Transverse colon (tissue), 4 donors: ENCODE measurements around the gene RIMBP2. TPM values are rescaled to one million over a fixed set of nuclear protein-coding genes. Genes with fewer than 3 reads are reported as not detected.

Experiments used
- DNase-seq: peaks from one replicate; pipeline ENCODE4 v3.0.0-alpha.2; 2019
- H3K27ac ChIP-seq, 4 donors: fragments of 200-600 bp; sonication (generic); 2 replicates each; pipeline ENCODE4 v1.5.1; 2016 to 2018; ENCODE audit warnings: inconsistent platforms in 4 of 4
- H3K27me3 ChIP-seq: fragments of 200-600 bp; sonication (generic); 2 replicates; pipeline ENCODE4 v1.5.1; 2017; ENCODE audit warnings: inconsistent platforms
- H3K36me3 ChIP-seq, 4 donors: fragments of 200-600 bp; sonication (generic); 2 replicates each; pipeline ENCODE4 v1.5.1; 2017 to 2019; ENCODE audit warnings: inconsistent platforms in 4 of 4
- H3K4me1 ChIP-seq, 4 donors: fragments of 200-600 bp; sonication (generic); 2 replicates each; pipeline ENCODE4 v1.5.1; 2017 to 2020; ENCODE audit warnings: inconsistent platforms in 4 of 4
- H3K4me3 ChIP-seq, 4 donors: fragments of 200-600 bp; sonication (generic); 1 replicate in 1 of 4; 2 replicates in 3 of 4; pipeline versions ENCODE4 v1.5.1 to v1.6.1; 2017 to 2019; ENCODE audit warnings: inconsistent platforms in 4 of 4
- H3K9me3 ChIP-seq, 2 donors: fragments of 200-600 bp; sonication (generic); 2 replicates each; pipeline ENCODE4 v1.5.1; 2017 to 2019; ENCODE audit warnings: inconsistent platforms in 2 of 2
- CTCF ChIP-seq, 5 experiments: fragments of 200-600 bp in 3 of 5; fragments of 450-650 bp in 2 of 5; sonication (generic) in 3 of 5; IDR thresholded peaks; 1 replicate in 2 of 5; 2 replicates in 3 of 5; pipeline ENCODE4 v1.5.1; 2016 to 2017; ENCODE audit warnings: antibody characterized with exemption in 5 of 5, inconsistent platforms in 3 of 5, mild to moderate bottlenecking in 2 of 5, moderate library complexity in 1 of 5
- EP300 ChIP-seq: sonication (generic); formaldehyde crosslinking; IDR thresholded peaks from one replicate; pipeline ENCODE4 v1.6.1; 2017; ENCODE audit warnings: antibody characterized with exemption, low read depth
- POLR2A ChIP-seq: fragments of 450-650 bp; IDR thresholded peaks from one replicate; pipeline ENCODE4 v1.6.1; 2016; ENCODE audit warnings: antibody characterized with exemption, mild to moderate bottlenecking, moderate library complexity
- POLR2AphosphoS5 ChIP-seq, 3 donors: sonication (generic); formaldehyde crosslinking; IDR thresholded peaks; one replicate each; pipeline ENCODE4 v1.6.1; 2016; ENCODE audit warnings: antibody characterized with exemption in 3 of 3
- WGBS, 2 donors: methylation state at CpG; one replicate each; pipeline ENCODE4 v1.1.5; 2018; ENCODE audit warnings: low coverage in 1 of 2; 5-methylcytosine and 5-hydroxymethylcytosine counted together
- in situ Hi-C, 4 donors: fragments of 200-750 bp; cut with MboI; loops; one replicate each; pipeline versions ENCODE4 v1.15.0 to v1.15.1; 2017; ENCODE audit warnings: low sequenced_read_pairs in 3 of 4, low pct_ligation_motif_present in 1 of 4, low pct_unique_long_range_greater_than_20kb in 1 of 4
- intact Hi-C: fragments of 100-400 bp; cut with DNase I; formaldehyde crosslinking; loops from one replicate; pipeline ENCODE4 v1.15.1; 2023; ENCODE audit warnings: low total_unique reads
- total RNA-seq, 4 donors: library from RNA; depleted of rRNA; stranded (reverse); fragments of >200 nt; gene quantifications; one replicate each; pipeline ENCODE4 v1.1.0, GENCODE V29; 2016

Gene RIMBP2
- total RNA-seq, 4 donors from 2014 or later, result 2.9 to 17.3 (median 4.3) TPM

- WGBS, 2 donors, result 72 to 78% methylated on average over 4 to 20 of the region's 20 CpGs
- no peaks in the 10 kb centered on the region for H3K9me3 ChIP-seq
- H3K36me3 ChIP-seq, result no peaks in the 10 kb centered on the region
- no peaks in the 10 kb centered on the region for H3K27me3 ChIP-seq
- intact Hi-C loops (no loop called here), in situ Hi-C loops (no loop called here)
- no peak for DNase-seq
- no peaks in the 10 kb centered on the region for H3K4me1 ChIP-seq
- no peak overlapping the region for H3K27ac ChIP-seq
- no peak overlapping the region for H3K4me3 ChIP-seq
- no peak for TF ChIP-seq EP300
- TF ChIP-seq POLR2A, result no peak
- no peak for TF ChIP-seq CTCF (IDR thresholded peaks at IDR 0.05)
- no peak for TF ChIP-seq POLR2AphosphoS5 (IDR thresholded peaks at IDR 0.05)
Measured at GRCh38 chr12:130668286-130669204, 47.6 kb downstream of the RIMBP2 start.

- no peaks in the 10 kb centered on the region for H3K27me3 ChIP-seq
- intact Hi-C loops (no loop called here), in situ Hi-C loops (no loop called here)
- H3K27ac ChIP-seq, result no peak overlapping the region
- no peak overlapping the region for H3K4me3 ChIP-seq
- no peak for DNase-seq
- WGBS, 2 donors, result 81 to 86% methylated on average over 2 to 7 of the region's 7 CpGs
- H3K4me1 ChIP-seq, result no peaks in the 10 kb centered on the region
- H3K9me3 ChIP-seq, result no peaks in the 10 kb centered on the region
- no peaks in the 10 kb centered on the region for H3K36me3 ChIP-seq
- TF ChIP-seq POLR2A (no peak), CTCF (IDR thresholded peaks at IDR 0.05) (no peak), POLR2AphosphoS5 (IDR thresholded peaks at IDR 0.05) (no peak), EP300 (no peak)
Measured at GRCh38 chr12:130667421-130667960, 48.6 kb downstream of the RIMBP2 start.

- Histone ChIP-seq H3K4me1 (no peaks in the 10 kb centered on the region), H3K36me3 (no peaks in the 10 kb centered on the region), H3K4me3 (no peak overlapping the region), H3K27ac (no peak overlapping the region), H3K27me3 (no peaks in the 10 kb centered on the region), H3K9me3 (no peaks in the 10 kb centered on the region)
- in situ Hi-C loops, result no loop called here
- whole genome bisulfite sequencing, 2 donors, result 91 to 92% methylated on average over 1 of the region's 1 CpG
- DNase-seq, result no peak
- TF ChIP-seq EP300 (no peak), POLR2A (no peak), POLR2AphosphoS5 (IDR thresholded peaks at IDR 0.05) (no peak), CTCF (IDR thresholded peaks at IDR 0.05) (no peak)
- intact Hi-C loops, result no loop called here
Measured at GRCh38 chr12:130666645-130667044, 49.5 kb downstream of the RIMBP2 start.

- WGBS, 2 donors, result 33 to 55% methylated on average over 2 to 3 of the region's 3 CpGs
- no peak overlapping the region for H3K27ac ChIP-seq
- in situ Hi-C loops, result no loop called here
Measured at GRCh38 chr12:130665753-130666152, 50.3 kb downstream of the RIMBP2 start.

More at GRCh38 chr12:130665753-130666152, 50.3 kb downstream of the RIMBP2 start:
- Histone ChIP-seq H3K27me3 (no peaks in the 10 kb centered on the region), H3K4me3 (no peak overlapping the region), H3K9me3 (no peaks in the 10 kb centered on the region), H3K36me3 (no peaks in the 10 kb centered on the region), H3K4me1 (no peaks in the 10 kb centered on the region)
- intact Hi-C loops, result no loop called here
- TF ChIP-seq POLR2A, result no peak
- no peak for TF ChIP-seq EP300
- TF ChIP-seq POLR2AphosphoS5 (IDR thresholded peaks at IDR 0.05), result no peak
- DNase-seq, result no peak
